Psoas muscle (tissue), 8 donors: Measurements from ENCODE around the gene CNTNAP2. TPM values are rescaled to one million over a fixed set of nuclear protein-coding genes. Genes with fewer than 3 reads are reported as not detected.

Source experiments
- ATAC-seq, 4 donors: fragments of 200-7000 bp; cut with Tn5 transposase; one replicate each; pipeline ENCODE4 v1.9.1; 2020; ENCODE audit warnings: moderate library complexity in 3 of 4, mild to moderate bottlenecking in 2 of 4
- DNase-seq, 2 donors: peaks; one replicate each; pipeline ENCODE4 v3.0.0-alpha.2; 2020
- H3K27ac ChIP-seq: fragments of 200-600 bp; one replicate; pipeline ENCODE4 v1.8.0; 2022
- H3K27me3 ChIP-seq, 3 donors: fragments of 200-600 bp in 1 of 3; one replicate each; pipeline versions ENCODE4 v1.6.1 to v1.8.0; 2013 to 2022; ENCODE audit warnings: low read length in 2 of 3, mild to moderate bottlenecking in 2 of 3, moderate library complexity in 1 of 3; ENCODE audit not compliant: insufficient read depth in 3 of 3
- H3K36me3 ChIP-seq, 2 donors: fragments of 200-600 bp in 1 of 2; one replicate each; pipeline versions ENCODE4 v1.6.1 to v1.8.0; 2013 to 2022; ENCODE audit warnings: low read depth in 1 of 2, mild to moderate bottlenecking in 1 of 2, moderate library complexity in 1 of 2; ENCODE audit not compliant: insufficient read depth in 1 of 2
- H3K4me1 ChIP-seq: fragments of 200-600 bp; one replicate; pipeline ENCODE4 v1.8.0; 2022
- H3K4me3 ChIP-seq: fragments of 200-600 bp; one replicate; pipeline ENCODE4 v1.8.0; 2022; ENCODE audit warnings: mild to moderate bottlenecking
- H3K9me3 ChIP-seq: fragments of 200-600 bp; one replicate; pipeline ENCODE4 v1.8.0; 2022
- CTCF ChIP-seq: fragments of 200-600 bp; IDR thresholded peaks from one replicate; pipeline ENCODE4 v1.8.0; 2022; ENCODE audit warnings: antibody characterized with exemption
- WGBS, 3 donors: extraction: QIAGEN DNeasy Blood & Tissue Kit; methylation state at CpG; one replicate each; pipeline versions ENCODE4 v1.1.6 to v1.1.7; 2013; 5-methylcytosine and 5-hydroxymethylcytosine counted together
- intact Hi-C, 2 donors: fragments of 100-400 bp; cut with DNase I; formaldehyde crosslinking; loops; one replicate each; pipeline versions ENCODE4 v1.11.0 to v1.14.2; 2022
- polyA plus RNA-seq, 3 donors: library from polyadenylated mRNA; stranded (reverse); fragments of 200-250 nt; gene quantifications; one replicate each; pipeline ENCODE4 v1.2.3, GENCODE V29; 2013
- total RNA-seq, 4 donors: library from RNA; stranded (reverse); fragmentation: NEBNext Ultra II Directional in 2 of 4; extraction: Animal tissue kit (Norgen Biotek cat#: 25700) in 2 of 4; gene quantifications; one replicate each; pipeline versions ENCODE4 v1.2.1 to v1.2.4, GENCODE V29; 2021 to 2023
- donor health status: healthy with polysubstance abuse.
- donor health status: DM: no; HTN: no; CAD: no; lungs with moderate emphysema.
- donor health status: Bipolar disorder and iron deficiency.
- donor health status: healthy.
- donor health status: DM: yes; HTN: yes; CAD: no.
- donor health status: DM: no; HTN: no; CAD: no.
- donor health status: DM: no; HTN: no; CAD: no.
- donor health status: DM: yes; HTN: yes; CAD: no.

Gene CNTNAP2
- total and polyA plus RNA-seq, 7 donors, result 0.01 to 0.13 TPM; not detected in 5

- Histone ChIP-seq H3K36me3 (no peaks in the 10 kb centered on the region), H3K27ac (no peak overlapping the region), H3K4me1 (no peaks in the 10 kb centered on the region), H3K27me3 (no peaks in the 10 kb centered on the region), H3K9me3 (no peaks in the 10 kb centered on the region), H3K4me3 (no peak overlapping the region)
- no peak for TF ChIP-seq CTCF
- DNase-seq, result no peak
- no peak for ATAC-seq
- 63 to 70% (median 68%) methylated on average over 5 of the region's 5 CpGs for whole genome bisulfite sequencing, 3 donors
- intact Hi-C loops, result no loop called here
These were observed 1999.6 kb downstream of the CNTNAP2 start for GRCh38 chr7:148116195-148116594.

- TF ChIP-seq CTCF, result no peak
- H3K36me3 ChIP-seq, result no peaks in the 10 kb centered on the region
- no peak for ATAC-seq
- no peaks in the 10 kb centered on the region for H3K4me1 ChIP-seq
- no peak overlapping the region for H3K4me3 ChIP-seq
- DNase-seq, result no peak
- H3K27ac ChIP-seq, result no peak overlapping the region
- H3K27me3 ChIP-seq, result no peaks in the 10 kb centered on the region
- intact Hi-C loops, result no loop called here
- 35 to 45% (median 43%) methylated on average over 4 of the region's 4 CpGs for WGBS, 3 donors
- H3K9me3 ChIP-seq, result no peaks in the 10 kb centered on the region
These were observed 2000.3 kb downstream of the CNTNAP2 start for GRCh38 chr7:148116829-148117403.

GRCh38 chr7:148118371-148118770 is 2001.8 kb downstream of the CNTNAP2 start:
- no peaks in the 10 kb centered on the region for H3K9me3 ChIP-seq
- ATAC-seq, result no peak
- no peak for DNase-seq
- no peak for TF ChIP-seq CTCF
- WGBS, 3 donors, result 61 to 66% (median 65%) methylated on average over 5 of the region's 5 CpGs
- no peak overlapping the region for H3K27ac ChIP-seq
- no peaks in the 10 kb centered on the region for H3K4me1 ChIP-seq
- H3K4me3 ChIP-seq, result no peak overlapping the region
- no peaks in the 10 kb centered on the region for H3K27me3 ChIP-seq
- intact Hi-C loops, result no loop called here
- no peaks in the 10 kb centered on the region for H3K36me3 ChIP-seq

GRCh38 chr7:148121401-148121800 is 2004.8 kb downstream of the CNTNAP2 start:
- H3K9me3 ChIP-seq, result no peaks in the 10 kb centered on the region
- WGBS, 3 donors, result 57 to 58% (median 57%) methylated on average over 4 of the region's 4 CpGs
- H3K27me3 ChIP-seq, result no peaks in the 10 kb centered on the region
- DNase-seq (no peak), ATAC-seq (no peak)
- no peaks in the 10 kb centered on the region for H3K36me3 ChIP-seq
- H3K27ac ChIP-seq, result no peak overlapping the region
- intact Hi-C loops, result no loop called here
- no peak for TF ChIP-seq CTCF
- H3K4me3 ChIP-seq, result no peak overlapping the region
- H3K4me1 ChIP-seq, result no peaks in the 10 kb centered on the region

- ATAC-seq (no peak), DNase-seq (no peak)
- TF ChIP-seq CTCF, result no peak
- no peak overlapping the region for H3K4me3 ChIP-seq
- no peaks in the 10 kb centered on the region for H3K4me1 ChIP-seq
- no peaks in the 10 kb centered on the region for H3K9me3 ChIP-seq
- H3K27me3 ChIP-seq, result no peaks in the 10 kb centered on the region
- no peak overlapping the region for H3K27ac ChIP-seq
- intact Hi-C loops, result no loop called here
- 62 to 79% (median 69%) methylated on average over 4 of the region's 4 CpGs for WGBS, 3 donors
- H3K36me3 ChIP-seq, result no peaks in the 10 kb centered on the region
These were observed 2005.2 kb downstream of the CNTNAP2 start for GRCh38 chr7:148121847-148122246.
